HFF-Myc (cell line): ENCODE measurements around the gene ESR1.

Experiments
- DNase-seq: peaks from one replicate; pipeline ENCODE4 v3.0.0-alpha.2; 2011; ENCODE audit warnings: low read depth; ENCODE audit errors: extremely low read depth
- H3K4me3 ChIP-seq: replicated peaks from 2 replicates; pipeline ENCODE4 v1.5.1; 2011; ENCODE audit warnings: low read depth, mild to moderate bottlenecking, control low read depth, low read length
- TF ChIP-seq, protein P1 (sequence below): IDR thresholded peaks from 2 replicates; pipeline ENCODE4 v1.5.1; 2012; ENCODE audit warnings: mild to moderate bottlenecking, low read depth, low read length, control low read depth; ENCODE audit errors: missing control alignments

ESR1 gene

DNA sequence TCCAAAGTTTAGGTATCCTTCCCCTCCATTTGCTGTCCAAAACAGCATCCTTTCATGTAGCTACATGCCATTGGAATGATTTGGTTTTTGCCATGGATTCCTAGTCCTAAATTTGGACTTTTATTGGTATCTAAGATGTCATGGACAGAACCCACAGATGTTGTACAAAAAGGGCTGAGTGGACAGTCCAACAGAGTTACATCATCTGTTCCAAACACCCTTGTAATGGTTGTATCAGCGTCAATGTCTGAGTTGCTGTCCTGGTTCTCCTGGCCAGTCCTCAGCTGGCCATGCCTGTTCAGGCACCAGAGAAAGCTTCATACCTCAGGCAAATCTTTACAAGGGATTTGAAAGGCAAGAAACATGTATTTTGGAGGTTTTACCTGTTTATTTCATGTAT lies 191.3 kb downstream of the ESR1 start:
- DNase-seq = no peak
- H3K4me3 ChIP-seq = no peak overlapping the region
- TF ChIP-seq, protein P1, sequence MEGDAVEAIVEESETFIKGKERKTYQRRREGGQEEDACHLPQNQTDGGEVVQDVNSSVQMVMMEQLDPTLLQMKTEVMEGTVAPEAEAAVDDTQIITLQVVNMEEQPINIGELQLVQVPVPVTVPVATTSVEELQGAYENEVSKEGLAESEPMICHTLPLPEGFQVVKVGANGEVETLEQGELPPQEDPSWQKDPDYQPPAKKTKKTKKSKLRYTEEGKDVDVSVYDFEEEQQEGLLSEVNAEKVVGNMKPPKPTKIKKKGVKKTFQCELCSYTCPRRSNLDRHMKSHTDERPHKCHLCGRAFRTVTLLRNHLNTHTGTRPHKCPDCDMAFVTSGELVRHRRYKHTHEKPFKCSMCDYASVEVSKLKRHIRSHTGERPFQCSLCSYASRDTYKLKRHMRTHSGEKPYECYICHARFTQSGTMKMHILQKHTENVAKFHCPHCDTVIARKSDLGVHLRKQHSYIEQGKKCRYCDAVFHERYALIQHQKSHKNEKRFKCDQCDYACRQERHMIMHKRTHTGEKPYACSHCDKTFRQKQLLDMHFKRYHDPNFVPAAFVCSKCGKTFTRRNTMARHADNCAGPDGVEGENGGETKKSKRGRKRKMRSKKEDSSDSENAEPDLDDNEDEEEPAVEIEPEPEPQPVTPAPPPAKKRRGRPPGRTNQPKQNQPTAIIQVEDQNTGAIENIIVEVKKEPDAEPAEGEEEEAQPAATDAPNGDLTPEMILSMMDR = no peak

GRCh38 chr6:151999194-151999593 lies 191.7 kb downstream of the ESR1 start:
- TF ChIP-seq, protein P1 = no peak
- DNase-seq = no peak
- H3K4me3 ChIP-seq = no peak overlapping the region

- no peak overlapping the region for H3K4me3 ChIP-seq
- no peak for DNase-seq
- TF ChIP-seq, protein P1 = no peak
Observed at GRCh38 chr6:152001408-152001807, 193.9 kb downstream of the ESR1 start.

DNA sequence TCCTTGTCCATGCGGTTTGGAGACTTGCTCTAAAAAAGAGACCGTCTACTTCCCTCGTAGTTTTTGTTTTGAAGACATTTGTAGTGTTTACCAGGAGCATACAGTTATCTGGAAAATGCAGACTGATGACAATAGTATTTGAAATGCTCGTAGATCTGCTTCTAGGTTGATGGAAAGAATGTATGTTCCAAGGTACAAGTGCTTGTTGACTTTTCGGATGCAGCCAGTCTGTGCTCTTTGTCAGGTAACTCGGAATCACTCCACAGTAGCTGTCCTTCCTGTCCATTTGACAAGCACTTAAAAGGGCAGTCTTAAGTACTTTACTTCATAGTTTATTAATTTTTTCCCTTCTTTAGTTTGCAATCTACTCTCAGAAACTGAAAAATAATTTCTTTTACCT lies 194.8 kb downstream of the ESR1 start:
- TF ChIP-seq, protein P1 = no peak
- DNase-seq = no peak
- H3K4me3 ChIP-seq = no peak overlapping the region

GRCh38 chr6:152004036-152004566 lies 196.6 kb downstream of the ESR1 start:
- TF ChIP-seq, protein P1 = no peak
- no peak for DNase-seq
- no peak overlapping the region for H3K4me3 ChIP-seq

DNA sequence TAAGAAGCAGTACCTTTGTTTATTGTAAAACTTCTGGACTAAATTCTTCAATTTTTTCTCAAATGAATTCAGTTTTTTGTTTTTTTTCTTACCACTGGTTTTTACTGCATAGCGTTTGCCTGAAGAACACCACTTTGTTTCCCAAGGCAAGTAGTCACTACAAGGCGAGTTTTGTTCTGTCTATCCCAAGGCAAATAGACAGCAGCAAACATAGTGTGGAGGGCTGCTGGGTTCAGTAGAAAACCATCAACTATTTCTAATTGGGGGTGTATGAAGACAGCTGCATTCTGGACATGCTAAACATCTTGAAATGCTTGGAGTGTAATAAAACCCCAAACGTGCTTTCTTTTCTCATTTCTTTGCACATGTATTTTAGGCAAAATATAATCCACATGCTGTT lies 197.4 kb downstream of the ESR1 start:
- no peak for DNase-seq
- no peak overlapping the region for H3K4me3 ChIP-seq
- TF ChIP-seq, protein P1 = no peak

DNA sequence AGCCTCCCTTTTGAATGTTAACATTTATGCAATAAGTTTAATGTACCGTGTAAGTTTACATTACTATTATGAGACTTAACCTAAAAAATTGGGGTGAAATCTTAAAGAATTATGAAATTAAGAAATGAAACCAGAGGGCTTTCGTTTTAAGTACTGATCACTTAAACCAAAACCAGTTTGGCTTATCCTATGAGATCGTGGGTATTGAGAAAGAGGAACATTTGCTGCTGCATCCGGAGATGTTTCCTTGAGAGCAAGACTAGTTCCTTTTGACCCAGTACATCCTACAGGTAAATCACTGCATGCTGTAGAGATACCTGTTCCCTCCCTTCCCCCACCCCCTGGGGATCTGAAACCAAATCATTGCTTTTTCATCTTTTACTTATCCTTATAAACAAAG lies 201.3 kb downstream of the ESR1 start:
- TF ChIP-seq, protein P1 = no peak
- no peak for DNase-seq
- H3K4me3 ChIP-seq = no peak overlapping the region
